HCT116 (cell line): ENCODE results near the gene CMIP. TPM values are rescaled to one million over a fixed set of nuclear protein-coding genes. Genes with fewer than 3 reads are reported as not detected.

ENCODE experiments used
- ATAC-seq: fragments of 200-7000 bp; cut with Tn5 transposase; 2 replicates; pipeline ENCODE4 v1.9.1; 2020; ENCODE audit warnings: mild to moderate bottlenecking, moderate library complexity
- BruUV-seq: library from RNA; stranded (reverse); fragments of 400-500 nt; replicated peaks from 2 replicates; lab custom pipeline; 2021; lab: Mats Ljungman, UMichigan
- CTCF ChIA-PET: fragments of 300-600 bp; sonication (Branson Sonifier 250); formaldehyde crosslinking; loops from one replicate; lab custom pipeline; 2021; ENCODE audit warnings: antibody characterized with exemption; lab: Charles Lee
- POLR2A ChIA-PET: fragments of 300-600, 350-600 bp; sonication (Branson Sonifier 250); formaldehyde crosslinking; loops from one replicate; lab custom pipeline; 2021; ENCODE audit warnings: antibody characterized with exemption; lab: Charles Lee
- RAD21 ChIA-PET, 2 experiments: fragments of 300-600 bp; sonication (Branson Sonifier 250); formaldehyde crosslinking; loops; one replicate each; lab custom pipeline; 2023; ENCODE audit warnings: low total read pairs in 2 of 2; ENCODE audit not compliant: uncharacterized antibody in 2 of 2, unreplicated experiment in 2 of 2, low non-redundant PET in 1 of 2; lab: Charles Lee
- DNase-seq: peaks from one replicate; pipeline ENCODE4 v3.0.0-alpha.2; 2010; ENCODE audit warnings: low read depth, low spot score
- H2AFZ ChIP-seq: fragments of 200-600 bp; shearing (Covaris generic), sonication (generic); 2 replicates; pipeline ENCODE4 v1.6.1; 2017; ENCODE audit warnings: low read depth, mixed run types, mixed read lengths, antibody characterized with exemption, low read length; ENCODE audit not compliant: poor library complexity, severe bottlenecking
- H3K27ac ChIP-seq: 2 replicates; pipeline ENCODE4 v1.5.1; 2012; ENCODE audit warnings: low read depth, low read length
- H3K27me3 ChIP-seq: fragments of 200-600 bp; sonication (generic); 2 replicates; pipeline ENCODE4 v1.6.1; 2016; ENCODE audit warnings: mixed run types, low read length, mixed read lengths; ENCODE audit not compliant: insufficient read depth
- H3K36me3 ChIP-seq, 2 experiments: fragments of 200-500 bp in 1 of 2; fragments of 200-600 bp in 1 of 2; sonication (Bioruptor generic) in 1 of 2; sonication (generic) in 1 of 2; 2 replicates each; pipeline versions ENCODE4 v1.5.1 to v1.6.1; 2014 to 2016; ENCODE audit warnings: low read length in 2 of 2, inconsistent platforms in 1 of 2, mixed read lengths in 1 of 2, mixed run types in 1 of 2; ENCODE audit not compliant: insufficient read depth in 2 of 2, control insufficient read depth in 1 of 2
- H3K4me1 ChIP-seq, 2 experiments: fragments of 200-600 bp in 1 of 2; sonication (generic) in 1 of 2; 2 replicates each; pipeline versions ENCODE4 v1.5.1 to v1.6.1; 2012 to 2017; ENCODE audit warnings: low read length in 2 of 2, inconsistent platforms in 1 of 2, mild to moderate bottlenecking in 1 of 2, mixed read lengths in 1 of 2, mixed run types in 1 of 2, moderate library complexity in 1 of 2; ENCODE audit not compliant: insufficient read depth in 2 of 2, control insufficient read depth in 1 of 2
- H3K4me2 ChIP-seq: fragments of 200-600 bp; sonication (generic); 2 replicates; pipeline ENCODE4 v1.6.1; 2017; ENCODE audit warnings: mixed run types, low read length, mixed read lengths
- H3K4me3 ChIP-seq, 2 experiments: fragments of 200-600 bp in 1 of 2; sonication (generic) in 1 of 2; replicated peaks in 1 of 2; 2 replicates each; pipeline ENCODE4 v1.5.1; 2011 to 2016; ENCODE audit warnings: low read length in 2 of 2, control low read depth in 1 of 2, low read depth in 1 of 2, mild to moderate bottlenecking in 1 of 2, mixed read lengths in 1 of 2, mixed run types in 1 of 2
- H3K79me2 ChIP-seq: fragments of 200-600 bp; sonication (generic); 2 replicates; pipeline ENCODE4 v1.6.1; 2017; ENCODE audit warnings: mild to moderate bottlenecking, mixed run types, low read length, moderate library complexity, mixed read lengths; ENCODE audit not compliant: insufficient read depth
- H3K9ac ChIP-seq: fragments of 200-600 bp; sonication (generic); 2 replicates; pipeline ENCODE4 v1.6.1; 2016; ENCODE audit warnings: low read length, mixed read lengths
- H3K9me2 ChIP-seq: fragments of 200-600 bp; sonication (generic), shearing (Covaris generic); 2 replicates; pipeline ENCODE4 v1.6.1; 2017; ENCODE audit warnings: mixed run types, mild to moderate bottlenecking, moderate library complexity; ENCODE audit not compliant: insufficient read depth
- H3K9me3 ChIP-seq, 2 experiments: fragments of 200-500 bp in 1 of 2; fragments of 200-600 bp in 1 of 2; sonication (Bioruptor generic) in 1 of 2; sonication (generic) in 1 of 2; 2 replicates each; pipeline ENCODE4 v1.6.1; 2014 to 2017; ENCODE audit warnings: low read length in 2 of 2, mixed read lengths in 2 of 2, inconsistent platforms in 1 of 2, low read depth in 1 of 2, mild to moderate bottlenecking in 1 of 2, mixed run types in 1 of 2, moderate library complexity in 1 of 2; ENCODE audit not compliant: control insufficient read depth in 1 of 2, insufficient read depth in 1 of 2
- H4K20me1 ChIP-seq: fragments of 200-600 bp; sonication (generic), shearing (Covaris generic); 2 replicates; pipeline ENCODE4 v1.6.1; 2017; ENCODE audit warnings: mixed run types, mild to moderate bottlenecking, moderate library complexity; ENCODE audit not compliant: insufficient read depth
- POLR2A ChIP-seq: IDR thresholded peaks from 2 replicates; pipeline ENCODE4 v1.7.0; 2011; ENCODE audit warnings: borderline replicate concordance; ENCODE audit not compliant: insufficient read depth, insufficient read length; ENCODE audit errors: extremely low read depth
- TCF7L2 ChIP-seq: IDR thresholded peaks from 2 replicates; pipeline ENCODE4 v1.7.0; 2011; ENCODE audit warnings: borderline replicate concordance, inconsistent platforms; ENCODE audit not compliant: insufficient read depth, insufficient read length; ENCODE audit errors: extremely low read depth
- ZNF274 ChIP-seq: fragments of 200-500 bp; sonication (Bioruptor generic); IDR thresholded peaks from 2 replicates; pipeline ENCODE4 v1.6.1; 2014; ENCODE audit warnings: mild to moderate bottlenecking, low read depth, low read length, inconsistent platforms
- intact Hi-C: fragments of 100-400 bp; cut with micrococcal nuclease; formaldehyde crosslinking; loops from 2 replicates; pipeline ENCODE4 v1.10.0; 2022
- total RNA-seq: library from RNA; stranded (reverse); gene quantifications from one replicate; pipeline ENCODE4 v1.2.1, GENCODE V29; 2021; ENCODE audit not compliant: unreplicated experiment
- TF ChIP-seq, protein P1 (sequence below): IDR thresholded peaks from 2 replicates; pipeline ENCODE4 v1.6.1; 2012; ENCODE audit warnings: low read depth
- TF ChIP-seq, protein P2 (sequence below): IDR thresholded peaks from 2 replicates; pipeline ENCODE4 v1.6.1; 2012
- TF ChIP-seq, protein P3 (sequence below): IDR thresholded peaks from 2 replicates; pipeline ENCODE4 v1.6.1; 2012

The CMIP gene
- total RNA-seq, 1 experiment from 2014 or later: 64.6 TPM

DNA sequence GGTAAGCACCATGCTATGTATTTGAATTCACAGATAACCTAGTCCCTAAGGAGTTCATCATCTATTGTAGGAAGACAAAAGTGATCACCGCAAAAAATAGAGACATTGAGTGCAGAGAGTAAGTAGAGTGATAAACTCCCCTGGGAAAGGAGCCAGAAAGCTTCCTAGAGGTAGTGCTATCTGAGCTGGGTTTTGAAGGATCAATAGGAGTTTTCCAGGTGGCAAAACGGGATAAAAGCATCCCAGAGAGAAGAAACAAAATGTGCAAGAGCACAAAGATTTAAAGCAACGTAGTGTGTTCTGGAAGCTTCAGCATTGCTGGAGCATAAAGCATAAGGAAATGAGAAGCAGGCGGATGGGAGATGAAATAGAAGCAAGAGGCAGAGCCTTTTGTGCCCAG lies 213.8 kb downstream of the CMIP start (continued):
- TF ChIP-seq, protein P1, sequence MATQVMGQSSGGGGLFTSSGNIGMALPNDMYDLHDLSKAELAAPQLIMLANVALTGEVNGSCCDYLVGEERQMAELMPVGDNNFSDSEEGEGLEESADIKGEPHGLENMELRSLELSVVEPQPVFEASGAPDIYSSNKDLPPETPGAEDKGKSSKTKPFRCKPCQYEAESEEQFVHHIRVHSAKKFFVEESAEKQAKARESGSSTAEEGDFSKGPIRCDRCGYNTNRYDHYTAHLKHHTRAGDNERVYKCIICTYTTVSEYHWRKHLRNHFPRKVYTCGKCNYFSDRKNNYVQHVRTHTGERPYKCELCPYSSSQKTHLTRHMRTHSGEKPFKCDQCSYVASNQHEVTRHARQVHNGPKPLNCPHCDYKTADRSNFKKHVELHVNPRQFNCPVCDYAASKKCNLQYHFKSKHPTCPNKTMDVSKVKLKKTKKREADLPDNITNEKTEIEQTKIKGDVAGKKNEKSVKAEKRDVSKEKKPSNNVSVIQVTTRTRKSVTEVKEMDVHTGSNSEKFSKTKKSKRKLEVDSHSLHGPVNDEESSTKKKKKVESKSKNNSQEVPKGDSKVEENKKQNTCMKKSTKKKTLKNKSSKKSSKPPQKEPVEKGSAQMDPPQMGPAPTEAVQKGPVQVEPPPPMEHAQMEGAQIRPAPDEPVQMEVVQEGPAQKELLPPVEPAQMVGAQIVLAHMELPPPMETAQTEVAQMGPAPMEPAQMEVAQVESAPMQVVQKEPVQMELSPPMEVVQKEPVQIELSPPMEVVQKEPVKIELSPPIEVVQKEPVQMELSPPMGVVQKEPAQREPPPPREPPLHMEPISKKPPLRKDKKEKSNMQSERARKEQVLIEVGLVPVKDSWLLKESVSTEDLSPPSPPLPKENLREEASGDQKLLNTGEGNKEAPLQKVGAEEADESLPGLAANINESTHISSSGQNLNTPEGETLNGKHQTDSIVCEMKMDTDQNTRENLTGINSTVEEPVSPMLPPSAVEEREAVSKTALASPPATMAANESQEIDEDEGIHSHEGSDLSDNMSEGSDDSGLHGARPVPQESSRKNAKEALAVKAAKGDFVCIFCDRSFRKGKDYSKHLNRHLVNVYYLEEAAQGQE: no peak
- TF ChIP-seq POLR2A (no peak), ZNF274 (no peak)
- TF ChIP-seq, protein P2, sequence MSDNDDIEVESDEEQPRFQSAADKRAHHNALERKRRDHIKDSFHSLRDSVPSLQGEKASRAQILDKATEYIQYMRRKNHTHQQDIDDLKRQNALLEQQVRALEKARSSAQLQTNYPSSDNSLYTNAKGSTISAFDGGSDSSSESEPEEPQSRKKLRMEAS: no peak
- TF ChIP-seq, all 23 proteins: peak for 0

DNA sequence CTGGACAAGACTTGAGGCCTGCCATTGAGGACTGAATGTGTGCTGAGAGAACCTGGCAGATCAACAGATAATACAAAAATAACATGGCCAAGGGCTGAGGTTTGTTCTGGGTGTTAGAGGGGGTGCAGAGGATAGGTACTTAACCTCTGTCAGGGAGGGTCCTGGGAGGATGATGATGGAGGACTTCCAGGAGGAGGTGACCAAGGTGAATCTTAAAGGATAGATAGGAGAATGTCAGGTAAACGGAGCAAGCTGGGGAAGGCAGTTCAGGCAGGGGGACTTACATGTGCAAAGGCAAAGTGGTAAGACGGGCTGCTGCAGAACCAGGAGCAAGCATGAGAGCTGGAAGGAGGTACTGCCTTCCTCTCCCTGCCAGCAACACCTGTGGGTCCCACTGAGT lies 214.6 kb downstream of the CMIP start:
- peaks cover 0 to 13% of the 10 kb centered on the region in 2 experiments; a peak in 2 of 4 replicates for H3K4me1 ChIP-seq
- ATAC-seq: no peak
- ChIA-PET POLR2A (no interaction called here), CTCF (no interaction called here), RAD21 (no interaction called here)
- H3K36me3 ChIP-seq: peaks cover 3 to 41% of the 10 kb centered on the region in 2 experiments
- no peak overlapping the region for H3K4me3 ChIP-seq
- no peaks in the 10 kb centered on the region for H4K20me1 ChIP-seq
- H3K9me2 ChIP-seq: no peaks in the 10 kb centered on the region
- TF ChIP-seq, protein P2: no peak
- TF ChIP-seq POLR2A: no peak
- TF ChIP-seq ZNF274: no peak
- TF ChIP-seq, protein P3, sequence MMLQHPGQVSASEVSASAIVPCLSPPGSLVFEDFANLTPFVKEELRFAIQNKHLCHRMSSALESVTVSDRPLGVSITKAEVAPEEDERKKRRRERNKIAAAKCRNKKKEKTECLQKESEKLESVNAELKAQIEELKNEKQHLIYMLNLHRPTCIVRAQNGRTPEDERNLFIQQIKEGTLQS: no peak
- TF ChIP-seq, protein P1: no peak
- TF ChIP-seq TCF7L2: no peak
- H3K27ac ChIP-seq: no peak overlapping the region
- peaks cover 3% of the 10 kb centered on the region; the same call in 1 of the 2 replicates for H3K79me2 ChIP-seq
- no peaks in the 10 kb centered on the region for H3K9me3 ChIP-seq
- no peak overlapping the region for H3K4me2 ChIP-seq
- no peak for DNase-seq
- no peak overlapping the region for H3K9ac ChIP-seq
- no TSS peak for BruUV-seq
- no peaks in the 10 kb centered on the region for H3K27me3 ChIP-seq
- no peak overlapping the region for H2AFZ ChIP-seq
- intact Hi-C loops: no loop called here
